GM18858 (cell line): ENCODE results near the gene CLN6.
"Not testable (repeated sequence)": the region's sequence is repeated elsewhere in the genome, so short reads cannot be mapped to it uniquely, and the experiment has no call there.

Experiments
- ATAC-seq: cut with Tn5 transposase; IDR thresholded peaks from one replicate; pipeline ENCODE4 v1.9.1; 2021; ENCODE audit not compliant: unreplicated experiment

Gene CLN6

GRCh38 chr15:68207176-68207935, 22.2 kb downstream of the CLN6 start:
- no peak for ATAC-seq

- no peak for ATAC-seq
These were observed 22.8 kb downstream of the CLN6 start for GRCh38 chr15:68206711-68207151.

- ATAC-seq = no peak
These were observed 23.5 kb downstream of the CLN6 start for GRCh38 chr15:68205954-68206539.

GRCh38 chr15:68205558-68205944, 24.0 kb downstream of the CLN6 start:
- ATAC-seq = no peak

- no peak for ATAC-seq
These were observed 24.6 kb downstream of the CLN6 start, which contains the start of gene CALML4 for GRCh38 chr15:68204776-68205557. TSS of gene CALML4 (minus strand) at chr15:68205332. CDS start at chr15:68205247, 85 bp downstream.

- no peak for ATAC-seq
These were observed 25.2 kb downstream of the CLN6 start for GRCh38 chr15:68204361-68204760.

- no peak for ATAC-seq
These were observed 25.6 kb downstream of the CLN6 start for GRCh38 chr15:68203956-68204355.

GRCh38 chr15:68203486-68203885, 26.0 kb downstream of the CLN6 start:
- no peak for ATAC-seq

GRCh38 chr15:68202994-68203393, 26.5 kb downstream of the CLN6 start:
- not testable (repeated sequence) for ATAC-seq

GRCh38 chr15:68201879-68202261, 27.7 kb downstream of the CLN6 start:
- no peak for ATAC-seq

- no peak for ATAC-seq
These were observed 28.2 kb downstream of the CLN6 start for GRCh38 chr15:68201153-68201878.

GRCh38 chr15:68200016-68200861, 29.3 kb downstream of the CLN6 start:
- ATAC-seq = no peak

GRCh38 chr15:68199340-68199739, 30.2 kb downstream of the CLN6 start:
- no peak for ATAC-seq

GRCh38 chr15:68197661-68198437, 31.7 kb downstream of the CLN6 start:
- ATAC-seq = no peak

GRCh38 chr15:68197170-68197492, 32.4 kb downstream of the CLN6 start:
- ATAC-seq = no peak

GRCh38 chr15:68196445-68197169, 32.9 kb downstream of the CLN6 start:
- ATAC-seq = no peak

- no peak for ATAC-seq
These were observed 34.0 kb downstream of the CLN6 start for GRCh38 chr15:68195336-68196112.

GRCh38 chr15:68192804-68193486, 36.6 kb downstream of the CLN6 start:
- no peak for ATAC-seq
